Mammary epithelial cell (primary cell): ENCODE measurements around the gene ZNF23.

Experiments
- CTCF ChIP-seq, 2 donors: IDR thresholded peaks in 1 of 2; conservative IDR thresholded peaks in 1 of 2; 2 replicates each; pipeline ENCODE4 v1.5.1; 2011 to 2012; ENCODE audit warnings: inconsistent platforms in 2 of 2, low read length in 2 of 2, mild to moderate bottlenecking in 2 of 2, control low read depth in 1 of 2, low read depth in 1 of 2; ENCODE audit not compliant: insufficient read depth in 1 of 2; ENCODE audit errors: extremely low read depth in 1 of 2
- EZH2 ChIP-seq: IDR thresholded peaks from 2 replicates; pipeline ENCODE4 v1.6.1; 2012; ENCODE audit warnings: low read length, inconsistent platforms, borderline replicate concordance

GRCh38 chr16:71439523-71439922, 22.5 kb downstream of the ZNF23 start:
- TF ChIP-seq CTCF (conservative IDR thresholded peaks at IDR 0.05 in 1 of 2, IDR thresholded peaks at IDR 0.05 in 1 of 2; ENCODE audit: extremely low read depth in 1 of 2, insufficient read depth in 1 of 2, low read depth in 1 of 2, low read length in 2 of 2) (no peak), EZH2 (no peak)
